RWPE2 (cell line): ENCODE measurements around the gene CARD14.
"Not testable (repeated sequence)": the region's sequence is repeated elsewhere in the genome, so short reads cannot be mapped to it uniquely, and the experiment has no call there.

Experiments
- ATAC-seq: fragments of 200-7000 bp; cut with Tn5 transposase; 3 replicates; pipeline ENCODE4 v1.9.1; 2021; ENCODE audit warnings: low read depth
- DNase-seq: peaks from one replicate; pipeline ENCODE4 v3.0.0-alpha.2; 2020; ENCODE audit warnings: low spot score
- H3K27ac ChIP-seq: fragments of 450-650 bp; 2 replicates; pipeline ENCODE4 v1.5.1; 2017; ENCODE audit warnings: mild to moderate bottlenecking; ENCODE audit not compliant: poor library complexity, severe bottlenecking
- H3K27me3 ChIP-seq: fragments of 250-450 bp; sonication (Bioruptor Pico); 2 replicates; pipeline ENCODE4 v1.5.1; 2021; ENCODE audit warnings: mild to moderate bottlenecking, moderate library complexity; ENCODE audit not compliant: insufficient read depth, poor library complexity, severe bottlenecking
- H3K36me3 ChIP-seq: fragments of 250-450 bp; sonication (Bioruptor Pico); 2 replicates; pipeline ENCODE4 v1.5.1; 2020; ENCODE audit warnings: low read depth, mild to moderate bottlenecking, moderate library complexity
- H3K4me1 ChIP-seq: fragments of 250-450 bp; sonication (Bioruptor Pico); 2 replicates; pipeline ENCODE4 v1.5.1; 2021; ENCODE audit warnings: mild to moderate bottlenecking, moderate library complexity; ENCODE audit not compliant: insufficient read depth, poor library complexity, severe bottlenecking
- H3K4me3 ChIP-seq: fragments of 250-450 bp; sonication (Bioruptor Pico); 2 replicates; pipeline ENCODE4 v1.5.1; 2021; ENCODE audit warnings: mild to moderate bottlenecking, moderate library complexity; ENCODE audit not compliant: severe bottlenecking
- H3K9me3 ChIP-seq: fragments of 250-450 bp; sonication (Bioruptor Pico); 2 replicates; pipeline ENCODE4 v1.5.1; 2021; ENCODE audit warnings: mild to moderate bottlenecking, moderate library complexity; ENCODE audit not compliant: severe bottlenecking
- TF ChIP-seq, protein P1 (sequence below): fragments of 450-650 bp; IDR thresholded peaks from one replicate; pipeline ENCODE4 v1.5.1; 2017; ENCODE audit warnings: mild to moderate bottlenecking, moderate library complexity; ENCODE audit not compliant: poor library complexity, severe bottlenecking

CARD14 gene

DNA sequence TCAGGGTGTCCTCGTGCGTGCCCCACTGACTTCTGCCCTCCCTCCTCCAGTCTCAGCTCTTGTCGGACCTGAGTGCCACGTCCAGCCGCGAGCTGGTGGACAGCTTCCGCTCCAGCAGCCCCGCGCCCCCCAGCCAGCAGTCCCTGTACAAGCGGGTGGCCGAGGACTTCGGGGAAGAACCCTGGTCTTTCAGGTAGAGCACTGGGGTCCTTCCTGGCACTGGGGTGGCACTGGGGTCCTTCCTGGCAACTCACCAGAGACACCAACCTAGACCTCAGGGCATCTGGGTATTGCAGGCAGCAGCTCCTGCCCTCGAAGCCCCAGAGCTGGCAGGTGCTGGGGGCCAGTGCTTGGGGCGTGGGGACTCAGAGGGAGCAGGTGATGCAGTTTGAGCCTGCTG is 25.3 kb downstream of the CARD14 start:
- no peaks in the 10 kb centered on the region for H3K36me3 ChIP-seq
- no peak for ATAC-seq
- no peak for DNase-seq
- H3K27me3 ChIP-seq: no peaks in the 10 kb centered on the region
- H3K4me1 ChIP-seq: no peaks in the 10 kb centered on the region
- no peak overlapping the region for H3K27ac ChIP-seq
- H3K4me3 ChIP-seq: no peak overlapping the region
- TF ChIP-seq, protein P1, sequence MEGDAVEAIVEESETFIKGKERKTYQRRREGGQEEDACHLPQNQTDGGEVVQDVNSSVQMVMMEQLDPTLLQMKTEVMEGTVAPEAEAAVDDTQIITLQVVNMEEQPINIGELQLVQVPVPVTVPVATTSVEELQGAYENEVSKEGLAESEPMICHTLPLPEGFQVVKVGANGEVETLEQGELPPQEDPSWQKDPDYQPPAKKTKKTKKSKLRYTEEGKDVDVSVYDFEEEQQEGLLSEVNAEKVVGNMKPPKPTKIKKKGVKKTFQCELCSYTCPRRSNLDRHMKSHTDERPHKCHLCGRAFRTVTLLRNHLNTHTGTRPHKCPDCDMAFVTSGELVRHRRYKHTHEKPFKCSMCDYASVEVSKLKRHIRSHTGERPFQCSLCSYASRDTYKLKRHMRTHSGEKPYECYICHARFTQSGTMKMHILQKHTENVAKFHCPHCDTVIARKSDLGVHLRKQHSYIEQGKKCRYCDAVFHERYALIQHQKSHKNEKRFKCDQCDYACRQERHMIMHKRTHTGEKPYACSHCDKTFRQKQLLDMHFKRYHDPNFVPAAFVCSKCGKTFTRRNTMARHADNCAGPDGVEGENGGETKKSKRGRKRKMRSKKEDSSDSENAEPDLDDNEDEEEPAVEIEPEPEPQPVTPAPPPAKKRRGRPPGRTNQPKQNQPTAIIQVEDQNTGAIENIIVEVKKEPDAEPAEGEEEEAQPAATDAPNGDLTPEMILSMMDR: no peak
- no peaks in the 10 kb centered on the region for H3K9me3 ChIP-seq

DNA sequence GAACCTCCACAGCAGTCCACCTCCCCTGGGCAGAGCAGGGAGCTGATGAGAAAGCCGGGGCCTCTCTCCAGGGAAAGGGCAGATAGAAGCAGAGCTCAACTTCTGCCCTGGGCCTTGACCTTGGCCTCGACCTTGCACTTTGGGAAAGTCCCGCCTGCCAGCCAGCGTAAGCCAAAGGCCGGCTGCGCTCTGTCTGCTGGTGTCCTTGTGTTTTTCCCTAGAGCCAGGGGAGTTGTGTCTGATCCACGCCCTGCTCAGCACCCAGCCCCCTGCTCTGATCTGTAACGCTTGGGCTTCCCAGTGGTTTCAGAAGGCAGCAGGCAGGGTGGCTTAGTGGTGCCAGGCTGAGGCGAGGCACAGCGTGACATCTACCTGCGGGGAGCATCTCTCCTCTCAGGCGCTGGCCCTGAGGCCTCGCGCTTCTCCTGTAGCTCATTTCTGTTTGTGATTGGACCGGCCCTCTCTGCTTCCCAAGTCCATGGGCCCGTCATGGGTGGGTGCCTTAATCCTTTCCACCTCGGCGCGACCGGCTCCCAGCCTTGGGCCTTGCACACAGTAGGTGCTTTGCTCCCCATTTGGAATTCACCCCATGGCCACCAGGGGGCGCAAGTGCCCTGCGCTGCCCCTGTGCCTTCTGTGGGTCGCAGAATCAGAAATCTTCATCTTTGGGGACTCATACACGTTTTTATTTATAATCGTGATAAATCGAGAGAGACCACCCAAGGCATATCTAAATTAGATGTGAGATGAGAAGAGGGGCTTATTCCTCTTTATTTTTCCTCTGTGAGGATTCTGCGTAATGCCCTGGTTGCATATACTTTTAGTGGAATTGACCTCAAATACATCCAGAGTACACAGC is 26.1 kb downstream of the CARD14 start:
- Histone ChIP-seq H3K36me3 (no peaks in the 10 kb centered on the region), H3K4me3 (no peak overlapping the region), H3K4me1 (no peaks in the 10 kb centered on the region), H3K9me3 (no peaks in the 10 kb centered on the region), H3K27me3 (no peaks in the 10 kb centered on the region), H3K27ac (no peak overlapping the region)
- TF ChIP-seq, protein P1: peak; percentile 83
- ATAC-seq (no peak), DNase-seq (no peak)

DNA sequence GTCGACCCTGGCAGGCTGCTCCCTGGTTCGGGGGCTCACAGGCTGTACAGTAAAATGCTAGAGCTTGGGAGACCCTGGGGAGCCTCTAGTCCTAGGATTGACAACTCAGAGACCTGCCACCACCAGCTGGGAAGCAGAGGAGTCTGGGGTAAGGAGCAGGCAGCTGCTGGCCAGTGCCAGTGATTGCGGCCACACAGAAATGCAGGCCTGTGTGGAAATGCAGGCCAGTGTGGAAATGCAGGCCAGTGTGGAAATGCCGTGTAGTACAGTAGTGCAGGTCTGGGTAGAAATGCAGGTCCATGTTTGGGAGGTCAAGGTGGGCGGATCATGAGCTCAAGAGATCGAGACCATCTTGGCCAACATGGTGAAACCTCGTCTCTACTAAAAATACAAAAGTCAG is 26.8 kb downstream of the CARD14 start:
- H3K27me3 ChIP-seq: no peaks in the 10 kb centered on the region
- H3K9me3 ChIP-seq: no peaks in the 10 kb centered on the region
- ATAC-seq (no peak), DNase-seq (no peak)
- H3K36me3 ChIP-seq: no peaks in the 10 kb centered on the region
- no peak overlapping the region for H3K27ac ChIP-seq
- H3K4me1 ChIP-seq: no peaks in the 10 kb centered on the region
- H3K4me3 ChIP-seq: no peak overlapping the region
- TF ChIP-seq, protein P1: no peak

DNA sequence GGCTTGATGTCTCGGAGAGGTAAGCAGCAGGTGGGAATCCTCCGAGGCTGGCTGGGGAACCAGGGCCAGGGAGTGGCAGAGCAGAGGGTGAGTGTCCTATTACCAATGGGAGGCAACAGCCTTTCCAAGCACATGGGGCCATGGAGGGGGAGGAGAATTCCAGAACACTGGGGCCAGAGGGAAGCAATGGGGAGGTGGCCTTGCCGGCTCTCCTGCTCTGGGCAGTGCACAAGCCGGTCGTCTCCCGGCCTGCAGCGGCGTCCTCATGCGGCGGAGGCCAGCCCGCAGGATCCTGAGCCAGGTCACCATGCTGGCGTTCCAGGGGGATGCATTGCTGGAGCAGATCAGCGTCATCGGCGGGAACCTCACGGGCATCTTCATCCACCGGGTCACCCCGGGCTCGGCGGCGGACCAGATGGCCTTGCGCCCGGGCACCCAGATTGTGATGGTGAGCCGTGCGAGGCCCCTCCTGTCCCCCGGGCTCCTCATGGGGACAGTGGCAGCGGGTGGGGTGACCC is 28.4 kb downstream of the CARD14 start:
- peak; percentile 48 for ATAC-seq
- Histone ChIP-seq H3K9me3 (no peaks in the 10 kb centered on the region), H3K4me3 (no peak overlapping the region), H3K4me1 (no peaks in the 10 kb centered on the region), H3K27ac (no peak overlapping the region), H3K27me3 (no peaks in the 10 kb centered on the region), H3K36me3 (no peaks in the 10 kb centered on the region)
- TF ChIP-seq, protein P1: no peak
- DNase-seq: no peak

DNA sequence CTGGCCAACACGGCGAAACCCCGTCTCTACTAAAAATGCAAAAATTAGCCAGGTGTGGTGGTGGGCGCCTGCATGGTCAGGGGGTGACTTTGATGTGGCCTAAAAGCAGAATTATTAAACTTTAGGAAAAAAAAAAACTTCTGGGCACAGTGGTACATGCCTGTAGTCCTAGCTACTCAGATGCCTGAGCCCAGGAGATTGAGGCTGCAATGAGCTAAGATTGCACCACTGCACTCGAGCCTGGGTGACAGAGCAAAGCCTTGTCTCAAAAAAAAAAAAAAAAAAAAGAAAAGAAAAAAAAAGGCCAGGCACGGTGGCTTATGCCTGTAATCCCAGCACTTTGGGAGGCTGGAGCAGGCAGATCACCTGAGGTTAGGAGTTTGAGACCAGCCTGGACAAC is 29.5 kb downstream of the CARD14 start:
- H3K27ac ChIP-seq, DNase-seq, H3K4me1 ChIP-seq, ATAC-seq, H3K9me3 ChIP-seq, H3K36me3 ChIP-seq, H3K27me3 ChIP-seq, H3K4me3 ChIP-seq: not testable (repeated sequence)
